UCSD-AML1 (cell line): ENCODE data around the gene TSC22D1.
"Not testable (repeated sequence)": the region's sequence is repeated elsewhere in the genome, so short reads cannot be mapped to it uniquely, and the experiment has no call there.

ENCODE experiments used
- DNase-seq: peaks from one replicate; lab custom pipeline; 2025; ENCODE audit not compliant: unreplicated experiment; lab: John Stamatoyannopoulos, UW

The TSC22D1 gene

DNA sequence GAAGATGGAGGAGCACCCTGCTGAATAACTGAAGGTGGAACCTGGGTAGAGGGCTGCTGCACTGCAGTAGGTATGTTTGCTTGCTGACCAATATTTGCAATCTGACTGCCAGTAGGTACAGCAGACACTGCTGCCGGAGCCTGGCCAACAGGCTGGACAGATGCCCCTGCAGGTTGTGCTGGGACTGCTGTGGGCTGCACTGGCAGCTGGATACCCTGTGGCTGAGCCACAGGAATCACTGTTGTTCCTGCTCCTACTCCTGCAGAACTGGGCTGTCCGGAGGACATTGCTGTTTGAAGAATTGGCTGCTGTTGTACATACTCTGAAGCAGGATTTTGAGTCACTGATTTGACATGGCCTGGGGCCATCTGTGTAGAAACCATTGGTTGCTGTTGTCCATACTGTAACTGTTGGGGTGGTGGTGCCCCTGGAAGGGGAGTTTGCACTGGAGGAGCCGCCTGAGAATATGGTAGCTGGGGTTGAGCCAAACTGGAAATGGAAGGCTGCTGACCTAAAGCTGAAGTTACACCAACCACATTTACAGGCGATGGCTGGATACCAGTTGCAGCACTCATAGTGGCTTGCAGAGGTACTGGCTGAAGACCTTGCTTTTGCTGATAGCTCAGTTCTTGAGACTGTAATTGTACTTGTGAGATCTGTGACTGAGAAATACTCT lies 2.2 kb downstream of the TSC22D1 start:
- DNase-seq: peak; percentile 18

DNA sequence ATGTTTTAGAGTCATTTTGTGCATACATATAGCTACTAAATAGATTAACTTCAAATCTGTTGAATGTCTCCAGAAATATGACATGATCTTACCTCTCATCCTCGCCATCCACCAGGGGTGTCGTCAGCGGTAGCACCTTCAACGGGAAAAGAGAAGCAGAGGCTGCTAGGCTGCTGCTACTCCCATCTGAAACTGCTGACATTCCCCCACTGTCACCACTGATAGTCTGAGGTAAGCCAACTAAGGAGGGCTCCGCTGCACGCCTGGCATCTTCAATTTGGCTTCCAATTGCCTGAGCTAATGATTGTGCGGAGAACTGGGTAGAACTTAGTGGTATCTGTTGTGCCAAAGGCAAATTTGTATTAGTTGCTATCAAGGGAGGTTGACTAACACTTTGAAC lies 3.1 kb downstream of the TSC22D1 start:
- DNase-seq: no peak

DNA sequence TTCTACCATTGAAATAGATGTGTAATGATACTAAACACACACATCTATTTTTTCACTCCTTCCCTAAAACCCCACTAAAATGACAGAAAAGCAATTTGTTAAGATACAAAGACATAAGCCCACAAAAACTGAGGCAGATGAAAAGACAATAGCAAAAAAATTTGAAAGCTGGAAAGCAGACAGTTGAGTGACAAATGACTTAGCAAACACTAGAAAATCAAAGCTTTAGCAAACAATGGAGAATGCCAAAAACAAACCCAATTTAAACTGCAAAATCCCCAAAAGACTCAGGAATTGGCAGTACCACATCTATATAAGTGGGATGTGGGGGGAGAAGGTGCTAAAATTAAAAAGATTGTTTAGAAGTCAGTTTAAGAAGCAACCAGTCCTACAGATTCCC lies 9.5 kb downstream of the TSC22D1 start:
- no peak for DNase-seq

DNA sequence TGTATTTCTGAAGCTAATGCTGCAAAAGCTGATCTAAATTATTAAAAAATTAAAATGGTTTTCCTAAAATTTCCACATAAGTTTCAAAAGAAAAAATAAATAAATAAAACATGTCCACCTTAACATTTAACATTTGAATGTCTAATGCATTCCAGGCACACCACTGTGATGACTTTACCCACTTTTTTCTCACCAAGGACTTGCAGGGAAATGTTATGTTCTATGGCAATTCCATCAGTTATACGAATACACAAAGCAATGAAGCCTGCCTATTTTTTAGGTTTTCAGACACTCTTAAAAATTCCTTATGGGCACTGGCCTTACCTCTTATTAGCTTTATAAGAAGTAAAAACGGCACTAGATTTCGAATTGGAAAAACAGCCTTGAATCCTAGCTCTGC lies 10.2 kb downstream of the TSC22D1 start:
- DNase-seq: no peak

DNA sequence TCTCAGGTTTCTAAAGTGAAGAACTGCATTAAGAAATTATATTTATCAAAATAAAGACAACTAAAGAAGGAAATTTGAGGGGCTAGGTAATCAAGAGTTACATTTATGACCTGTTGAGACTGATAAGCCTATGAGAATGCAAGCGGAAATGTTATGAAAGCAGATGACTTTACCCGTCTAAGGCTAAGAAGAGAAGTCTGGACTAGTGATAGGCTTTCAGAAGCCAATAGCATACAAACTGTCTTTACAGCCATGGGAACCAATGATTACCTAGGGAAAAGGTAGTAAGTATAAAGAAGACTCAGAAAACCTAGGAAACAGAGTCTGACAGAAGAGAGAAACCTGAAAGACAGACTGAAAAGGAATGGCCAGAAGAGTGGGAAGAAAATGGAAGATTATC lies 11.2 kb downstream of the TSC22D1 start:
- no peak for DNase-seq

DNA sequence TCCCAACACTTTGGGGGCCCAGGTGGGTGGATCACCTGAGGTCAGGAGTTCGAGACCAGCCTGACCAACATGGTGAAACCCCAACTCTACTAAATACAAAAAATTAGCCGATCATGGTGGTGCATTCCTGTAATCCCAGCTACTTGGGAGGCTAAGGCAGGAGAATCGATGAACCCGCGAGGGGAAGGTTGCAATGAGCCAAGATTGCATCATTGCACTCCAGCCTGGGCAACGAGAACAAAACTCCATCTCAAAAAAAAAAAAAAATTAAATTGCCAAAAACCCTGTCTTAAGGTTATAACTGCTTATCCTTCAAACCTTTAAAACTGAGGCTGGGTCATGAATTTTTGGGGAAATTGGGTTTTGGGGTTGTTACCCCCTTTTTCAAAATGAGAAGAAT lies 13.3 kb downstream of the TSC22D1 start:
- DNase-seq: not testable (repeated sequence)

DNA sequence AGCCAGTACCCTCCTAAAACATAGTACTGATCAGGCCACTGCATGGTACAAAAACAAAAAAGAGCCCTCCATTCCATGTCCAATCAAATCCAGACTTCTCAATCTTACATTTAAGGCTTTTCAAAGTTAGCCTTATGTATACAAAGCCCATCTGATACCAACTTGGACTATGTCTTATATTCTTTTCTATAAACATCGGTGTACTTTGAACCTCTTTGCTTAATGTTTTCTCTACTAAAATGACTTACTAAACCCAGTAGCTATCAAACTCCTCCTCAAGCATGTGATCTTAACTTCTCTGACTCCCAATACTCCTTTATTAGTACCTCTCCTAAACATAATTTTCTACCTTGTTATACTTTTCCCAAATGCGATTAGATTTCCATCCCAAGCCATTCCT lies 14.8 kb downstream of the TSC22D1 start:
- no peak for DNase-seq

DNA sequence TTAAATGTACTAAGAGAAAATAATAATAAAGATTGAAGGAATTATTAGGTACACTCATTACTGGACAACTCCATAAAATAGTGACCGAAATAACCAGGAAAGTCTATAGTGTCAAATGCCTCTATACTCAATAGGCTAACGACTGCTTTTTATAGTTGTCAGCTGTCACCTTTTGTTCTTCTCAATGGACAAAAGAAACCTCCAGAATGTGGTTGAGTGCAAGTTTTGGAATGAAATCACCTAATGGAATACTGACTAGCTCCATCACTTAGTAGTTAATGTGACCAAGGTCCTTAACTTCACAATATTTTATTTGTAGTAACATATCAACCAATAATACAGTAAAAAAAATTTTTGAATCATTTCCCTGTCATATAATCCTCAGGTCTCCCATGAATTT lies 18.1 kb downstream of the TSC22D1 start:
- no peak for DNase-seq

DNA sequence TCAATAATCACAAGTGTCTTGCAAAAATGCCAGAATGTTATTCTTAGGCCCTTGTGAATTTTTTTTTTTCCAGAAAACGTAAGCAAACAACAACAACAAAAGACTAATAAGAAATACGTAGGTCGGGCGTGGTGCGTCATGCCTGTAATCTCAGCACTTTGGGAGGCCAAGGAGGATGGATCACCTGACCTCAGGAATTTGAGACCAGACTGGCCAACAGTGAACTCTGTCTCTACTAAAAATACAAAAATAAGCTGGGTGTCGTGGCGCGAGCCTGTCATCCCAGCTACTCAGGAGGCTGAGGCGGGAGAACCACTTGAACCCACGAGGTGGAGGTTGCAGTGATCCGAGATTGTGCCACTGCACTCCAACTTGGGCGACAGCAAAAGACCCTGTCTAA lies 20.9 kb downstream of the TSC22D1 start:
- no peak for DNase-seq

DNA sequence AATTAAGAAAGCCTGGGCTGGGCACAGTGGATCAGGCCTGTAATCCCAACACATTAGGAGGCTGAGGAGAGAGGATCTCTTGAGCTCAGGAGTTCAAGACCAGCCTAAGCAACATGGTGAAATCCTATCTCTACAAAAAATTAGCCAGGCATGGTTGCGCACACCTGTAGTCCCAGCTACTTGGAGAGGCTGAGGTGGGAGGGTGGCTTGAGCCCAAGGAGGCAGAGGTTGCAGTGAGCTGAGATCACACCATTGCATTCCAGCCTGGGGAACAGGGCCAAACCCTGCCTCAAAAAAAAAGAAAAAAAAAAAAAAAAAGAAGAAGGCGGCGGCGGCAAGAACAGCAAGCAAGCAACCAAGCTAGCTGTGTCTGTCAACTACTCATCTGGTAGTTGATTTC lies 26.7 kb downstream of the TSC22D1 start:
- no peak for DNase-seq

DNA sequence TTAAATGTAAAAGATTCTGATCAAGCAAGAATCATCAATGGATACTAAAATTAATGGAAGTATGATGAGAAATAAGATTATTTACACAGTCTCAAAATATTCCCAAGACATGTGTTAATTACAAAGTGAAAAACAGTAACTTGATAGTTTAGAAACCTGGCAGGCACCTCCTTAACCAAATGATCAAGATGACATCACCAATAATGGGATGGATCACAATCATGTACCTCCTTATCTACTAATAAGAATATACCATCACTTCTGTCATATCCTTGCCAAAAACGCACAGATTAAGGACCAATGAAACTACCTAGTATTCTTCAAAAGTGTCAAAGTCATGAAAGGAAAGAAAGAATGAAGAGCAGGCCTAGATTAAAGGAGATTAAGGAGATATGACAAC lies 30.0 kb downstream of the TSC22D1 start:
- no peak for DNase-seq

DNA sequence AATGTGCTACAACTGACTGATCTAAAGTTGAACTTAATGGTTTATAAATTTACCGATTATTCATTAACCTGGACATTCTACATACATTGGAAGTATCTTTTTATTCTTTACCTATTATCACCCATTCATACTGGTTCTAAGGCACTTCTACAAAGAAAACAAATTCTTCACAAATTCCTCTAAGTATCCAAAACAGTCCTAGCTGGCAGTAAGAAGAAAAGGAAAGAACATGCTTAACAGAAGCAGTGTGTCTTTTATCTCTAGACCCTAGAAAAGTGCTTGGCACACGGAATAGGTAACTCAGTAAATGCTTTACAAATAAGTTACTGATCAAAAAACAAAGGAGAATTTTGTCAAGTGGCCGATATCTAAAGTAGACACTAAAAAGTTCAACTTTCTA lies 32.8 kb downstream of the TSC22D1 start:
- DNase-seq: no peak

DNA sequence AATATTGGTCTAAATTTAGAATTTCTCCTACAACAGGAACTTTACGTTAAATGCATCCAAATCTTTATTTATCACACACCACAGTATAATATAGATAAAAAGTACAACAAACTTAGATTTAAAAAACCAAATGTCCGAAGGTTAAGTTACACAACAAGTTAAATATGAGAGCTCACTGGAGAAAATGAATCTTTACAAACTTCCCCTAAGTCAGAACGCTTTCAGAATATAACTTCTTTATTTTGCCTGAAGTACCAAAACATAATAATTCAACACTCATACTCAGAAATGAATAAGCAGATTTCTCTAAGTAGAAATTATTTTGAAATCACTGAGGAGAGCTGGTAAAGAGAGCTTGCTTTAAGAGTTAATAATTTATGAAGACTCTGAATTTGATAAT lies 33.8 kb downstream of the TSC22D1 start:
- DNase-seq: no peak

DNA sequence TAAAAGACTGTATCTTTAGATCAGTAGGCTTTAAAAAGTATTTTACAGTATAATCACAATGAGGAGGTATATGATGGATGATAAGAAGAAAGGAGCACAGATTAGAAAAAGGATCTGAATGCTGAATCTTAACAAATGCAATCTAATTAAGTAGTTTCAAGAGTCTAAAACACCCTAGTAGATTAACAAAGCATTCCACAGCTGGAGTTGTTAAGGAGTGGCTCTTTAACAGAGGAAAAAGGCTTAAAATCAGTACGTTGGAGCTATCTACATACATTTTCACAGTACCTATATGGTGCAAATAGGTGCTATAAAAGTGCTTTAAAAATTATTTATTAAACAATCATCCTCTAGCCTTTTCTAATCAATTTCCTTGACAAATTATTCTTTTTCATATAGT lies 34.5 kb downstream of the TSC22D1 start:
- DNase-seq: no peak

DNA sequence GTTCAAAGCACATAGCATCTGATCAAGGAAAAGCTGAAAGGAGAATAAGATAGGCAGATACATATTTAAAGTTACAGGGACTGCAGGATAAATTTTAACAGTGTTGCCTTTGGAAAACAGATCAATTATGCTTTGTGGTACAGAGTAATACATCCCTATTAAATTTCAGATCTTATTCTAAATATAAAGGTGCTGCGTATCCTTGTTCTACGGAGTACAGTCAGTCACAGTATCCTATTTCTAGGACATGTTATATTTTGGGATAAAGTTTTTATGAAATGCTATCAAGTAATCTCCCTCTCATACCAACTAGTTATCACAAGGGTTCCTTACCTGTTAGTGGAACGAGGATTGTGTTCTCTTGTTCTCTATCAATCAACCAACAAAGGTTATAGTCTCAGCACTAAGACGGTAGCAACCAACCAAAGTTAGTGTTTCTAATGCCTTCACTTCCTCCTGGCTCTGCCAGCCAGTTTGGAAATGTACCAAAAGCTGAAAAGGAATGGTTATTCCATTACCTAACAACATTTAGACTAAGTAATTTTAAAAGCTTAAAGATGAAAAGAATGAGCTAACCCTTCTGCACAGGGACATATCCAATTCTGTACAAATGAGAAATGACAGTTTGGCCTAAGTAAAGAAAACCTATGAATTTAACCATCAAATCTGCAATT lies 35.2 kb downstream of the TSC22D1 start:
- DNase-seq: no peak

DNA sequence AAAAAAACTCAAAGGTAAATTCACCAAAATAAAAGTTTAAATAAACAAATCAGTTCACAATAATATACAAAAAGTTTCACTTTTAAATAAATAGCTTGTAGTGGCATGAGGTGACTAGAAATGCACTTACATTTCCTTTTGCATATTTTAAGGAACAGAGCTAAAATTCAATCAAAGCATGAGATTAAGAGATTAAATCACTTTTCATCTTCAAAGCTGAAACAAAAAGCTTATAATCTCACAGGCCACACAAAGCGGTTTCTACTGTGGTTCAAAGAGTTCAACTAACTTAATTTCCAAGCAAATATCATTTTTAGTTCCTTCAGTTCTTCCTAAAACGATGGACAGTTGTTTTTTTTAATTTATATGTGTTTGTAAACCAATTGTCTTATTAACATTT lies 38.9 kb downstream of the TSC22D1 start:
- DNase-seq: no peak

DNA sequence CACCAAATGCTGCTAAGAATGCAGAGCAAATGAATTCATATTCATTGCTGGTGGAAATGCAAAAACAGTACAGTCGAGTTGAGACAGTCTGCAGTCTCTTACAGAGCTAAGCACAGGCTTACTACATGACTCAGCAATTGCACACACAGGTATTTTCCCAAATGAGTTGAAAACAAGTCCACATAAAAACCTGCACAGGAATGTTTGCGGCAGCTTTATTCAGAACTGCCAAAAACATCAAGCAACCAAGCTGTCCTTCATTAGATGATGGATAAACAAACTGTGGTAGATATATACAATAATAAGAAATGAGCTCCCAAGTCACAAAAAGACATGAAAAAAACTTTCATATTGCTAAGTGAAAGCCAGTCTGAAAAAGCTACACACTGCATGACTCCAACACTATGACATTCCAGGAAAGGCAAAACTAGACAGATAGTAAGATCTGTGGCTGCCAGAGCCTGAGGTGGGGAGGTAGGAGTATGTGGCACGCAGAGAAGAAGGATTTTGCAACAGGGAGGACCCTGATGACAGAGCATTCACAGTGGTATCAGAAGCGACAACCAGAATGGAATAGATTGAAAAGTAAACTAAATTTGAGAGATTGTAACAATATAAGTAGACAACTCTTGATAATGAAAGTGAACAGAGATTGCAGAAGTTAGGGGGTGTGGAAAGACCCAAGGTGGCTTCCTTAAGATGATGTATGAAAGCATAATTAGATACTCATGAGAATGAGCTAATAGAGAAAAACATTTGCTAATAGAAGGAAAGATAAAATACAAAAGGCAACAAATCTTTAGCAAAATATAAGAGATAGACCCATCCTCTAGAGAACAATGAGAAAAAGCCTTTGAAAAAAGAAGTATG lies 52.7 kb downstream of the TSC22D1 start:
- no peak for DNase-seq

DNA sequence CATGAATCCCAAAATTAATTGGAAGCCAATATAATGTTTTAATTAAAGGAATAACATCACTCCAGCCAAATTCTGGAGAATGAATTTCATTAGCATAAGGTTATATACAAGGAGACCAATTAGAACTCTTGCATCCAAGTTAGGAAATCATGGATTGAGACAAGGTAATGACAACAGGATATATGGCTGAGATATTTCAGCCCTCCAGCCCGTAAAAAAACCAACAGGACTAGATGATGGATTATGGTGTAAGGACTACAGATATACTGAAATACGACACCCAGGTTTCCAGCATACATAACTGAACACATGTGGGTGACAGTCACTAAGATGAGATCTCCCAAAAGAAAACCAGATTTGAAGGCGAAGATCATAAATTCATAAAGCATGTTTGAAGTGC lies 56.5 kb downstream of the TSC22D1 start:
- no peak for DNase-seq

DNA sequence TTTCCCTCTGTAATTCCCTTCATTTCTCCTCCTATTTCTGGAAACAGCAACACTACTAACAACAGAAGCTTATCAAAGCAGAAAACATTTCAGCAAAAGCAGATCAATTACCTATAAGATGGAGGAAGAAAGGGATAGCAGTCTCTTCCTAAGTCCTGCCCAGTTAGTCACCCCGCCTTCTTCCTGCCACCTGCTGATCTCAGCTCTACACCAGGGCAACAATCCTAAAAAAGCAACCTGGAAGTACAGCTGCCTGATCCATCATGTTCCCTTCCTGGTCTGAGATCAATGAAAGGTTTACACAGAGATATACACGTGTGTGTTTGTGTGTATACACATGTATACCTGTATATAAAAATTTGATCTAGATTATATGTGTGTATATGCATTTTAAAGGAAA lies 59.4 kb downstream of the TSC22D1 start:
- no peak for DNase-seq

DNA sequence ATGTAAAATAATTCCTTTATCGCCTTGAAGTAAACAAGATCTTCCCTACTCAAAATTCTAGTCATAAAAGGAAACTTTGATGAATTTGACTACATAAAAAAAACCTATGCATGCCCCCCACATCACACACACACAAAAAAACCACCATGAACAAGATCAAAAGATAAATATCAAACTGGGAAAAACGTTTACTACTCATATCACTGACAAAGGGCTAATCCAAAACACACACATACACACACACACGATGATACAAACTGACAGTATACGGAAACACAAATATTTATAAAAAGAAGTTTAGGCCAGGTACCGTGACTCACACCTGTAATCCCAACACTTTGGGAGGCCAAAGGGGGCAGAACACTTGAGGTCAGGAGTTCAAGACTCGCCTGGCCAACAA lies 61.9 kb downstream of the TSC22D1 start:
- DNase-seq: no peak

DNA sequence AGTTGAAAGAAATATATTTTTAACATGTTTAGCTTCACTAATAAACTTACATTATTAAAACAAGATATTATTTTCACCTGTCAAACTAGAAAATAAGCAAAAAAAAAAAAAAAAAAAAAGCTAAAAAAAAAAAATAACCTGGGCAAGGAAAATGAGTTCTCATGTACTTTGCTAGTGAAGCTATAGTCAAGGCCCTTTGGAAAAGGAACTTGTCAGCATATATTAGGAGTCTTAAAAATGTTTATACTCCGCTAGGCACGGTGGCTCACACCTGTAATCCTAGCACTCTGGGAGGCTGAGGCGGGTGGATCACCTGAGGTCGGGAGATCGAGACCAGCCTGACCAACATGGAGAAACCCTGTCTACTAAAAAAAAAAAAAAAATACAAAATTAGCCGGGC lies 66.3 kb downstream of the TSC22D1 start:
- not testable (repeated sequence) for DNase-seq

DNA sequence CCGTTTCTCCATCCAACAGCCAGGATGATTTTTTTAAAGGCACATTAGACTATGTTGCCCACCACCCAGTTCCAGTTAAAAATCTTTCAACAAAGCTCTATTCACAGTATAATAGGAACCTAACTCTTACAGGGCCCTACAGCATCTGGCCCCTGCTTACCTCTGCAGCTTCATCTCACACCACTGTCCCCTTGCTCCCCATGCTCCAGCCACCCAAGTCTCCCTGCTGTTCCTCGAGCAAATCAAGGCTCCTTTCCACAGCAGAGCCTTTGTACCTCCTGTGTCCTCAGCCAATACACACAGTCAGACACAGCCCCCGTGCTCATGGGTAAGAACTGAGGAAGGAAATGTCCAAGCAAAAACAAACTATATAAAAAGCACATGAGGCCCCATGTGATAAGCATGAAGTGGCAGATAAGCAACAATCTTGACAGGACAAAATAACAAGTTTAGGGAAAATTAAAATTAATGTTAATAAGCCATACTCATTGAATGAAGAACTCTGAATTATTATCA lies 67.5 kb downstream of the TSC22D1 start:
- DNase-seq: peak; percentile 14
